GM15510 (cell line): Measurements from ENCODE around the gene RYR2.

Experiments used
- POLR2A ChIP-seq: IDR thresholded peaks from 3 replicates; pipeline ENCODE4 v1.6.1; 2011; ENCODE audit warnings: borderline replicate concordance; ENCODE audit not compliant: insufficient read length; ENCODE audit errors: extremely low read depth

RYR2 gene

GRCh38 chr1:237482777-237483176 lies 440.8 kb downstream of the RYR2 start:
- no peak for TF ChIP-seq POLR2A

DNA sequence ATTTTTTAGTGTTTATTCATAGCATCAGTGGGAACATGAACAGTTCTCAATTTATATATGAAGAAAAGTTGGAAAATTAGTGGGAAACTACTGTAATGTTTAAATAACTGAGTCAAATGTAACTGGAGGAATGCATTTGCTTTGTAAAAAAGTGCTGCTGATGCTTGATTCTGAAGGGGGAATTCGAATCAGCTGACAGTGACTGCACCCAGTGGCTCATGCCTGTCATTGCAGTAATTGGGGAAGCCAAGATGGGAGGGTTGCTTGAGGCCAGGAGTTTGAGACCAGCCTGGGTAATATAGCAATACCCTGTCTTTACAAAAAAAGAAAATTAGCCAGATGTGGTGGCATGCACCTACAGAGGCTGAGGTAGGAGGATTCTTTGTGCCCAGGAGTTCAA lies 450.4 kb downstream of the RYR2 start:
- TF ChIP-seq POLR2A, result no peak

GRCh38 chr1:237500566-237500965 lies 458.6 kb downstream of the RYR2 start:
- TF ChIP-seq POLR2A, result no peak

- TF ChIP-seq POLR2A, result no peak
Observed at GRCh38 chr1:237503292-237503691, 461.3 kb downstream of the RYR2 start.

GRCh38 chr1:237507005-237507404 lies 465.0 kb downstream of the RYR2 start:
- TF ChIP-seq POLR2A, result no peak

GRCh38 chr1:237509748-237510147 lies 467.8 kb downstream of the RYR2 start:
- no peak for TF ChIP-seq POLR2A

DNA sequence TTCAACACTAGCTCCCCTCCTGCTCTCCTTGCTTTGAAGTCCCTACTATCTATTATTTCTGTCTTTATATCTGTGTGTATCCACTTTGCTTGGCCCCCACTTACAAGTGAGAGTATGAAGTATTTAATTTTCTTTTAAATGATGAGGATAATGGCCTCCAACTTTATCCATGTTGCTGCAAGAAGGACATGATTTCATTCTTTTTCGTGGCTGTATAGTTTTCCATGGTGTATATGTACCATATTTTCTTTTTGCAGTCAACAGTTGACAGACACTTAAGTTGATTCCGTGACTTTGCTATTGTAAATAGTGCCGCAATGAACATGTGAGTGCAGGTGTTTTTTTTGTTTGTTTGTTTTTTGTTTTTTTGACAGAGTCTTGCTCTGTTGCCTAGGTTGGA lies 483.1 kb downstream of the RYR2 start:
- TF ChIP-seq POLR2A, result no peak

- TF ChIP-seq POLR2A, result no peak
Observed at GRCh38 chr1:237527761-237528160, 485.8 kb downstream of the RYR2 start.

DNA sequence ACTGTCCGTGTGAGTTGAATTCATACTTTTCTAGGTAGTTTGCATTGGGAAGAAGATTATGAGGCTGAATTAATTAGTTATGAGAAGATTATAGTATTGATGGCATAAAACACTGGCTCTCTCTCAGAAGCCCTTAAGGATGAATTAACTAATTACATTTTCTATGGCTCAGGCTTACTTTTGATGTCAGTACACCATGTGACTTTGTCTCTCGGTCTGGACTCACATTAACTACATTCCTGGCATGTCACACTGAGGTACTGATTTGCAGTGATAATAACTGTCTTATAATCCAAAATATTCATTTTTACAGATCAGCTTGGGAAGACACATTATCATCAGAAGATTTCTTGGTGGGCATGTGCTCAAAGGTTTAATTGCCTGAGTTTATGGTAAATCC lies 486.6 kb downstream of the RYR2 start:
- TF ChIP-seq POLR2A, result no peak

- TF ChIP-seq POLR2A, result no peak
Observed at GRCh38 chr1:237539055-237539454, 497.1 kb downstream of the RYR2 start.

DNA sequence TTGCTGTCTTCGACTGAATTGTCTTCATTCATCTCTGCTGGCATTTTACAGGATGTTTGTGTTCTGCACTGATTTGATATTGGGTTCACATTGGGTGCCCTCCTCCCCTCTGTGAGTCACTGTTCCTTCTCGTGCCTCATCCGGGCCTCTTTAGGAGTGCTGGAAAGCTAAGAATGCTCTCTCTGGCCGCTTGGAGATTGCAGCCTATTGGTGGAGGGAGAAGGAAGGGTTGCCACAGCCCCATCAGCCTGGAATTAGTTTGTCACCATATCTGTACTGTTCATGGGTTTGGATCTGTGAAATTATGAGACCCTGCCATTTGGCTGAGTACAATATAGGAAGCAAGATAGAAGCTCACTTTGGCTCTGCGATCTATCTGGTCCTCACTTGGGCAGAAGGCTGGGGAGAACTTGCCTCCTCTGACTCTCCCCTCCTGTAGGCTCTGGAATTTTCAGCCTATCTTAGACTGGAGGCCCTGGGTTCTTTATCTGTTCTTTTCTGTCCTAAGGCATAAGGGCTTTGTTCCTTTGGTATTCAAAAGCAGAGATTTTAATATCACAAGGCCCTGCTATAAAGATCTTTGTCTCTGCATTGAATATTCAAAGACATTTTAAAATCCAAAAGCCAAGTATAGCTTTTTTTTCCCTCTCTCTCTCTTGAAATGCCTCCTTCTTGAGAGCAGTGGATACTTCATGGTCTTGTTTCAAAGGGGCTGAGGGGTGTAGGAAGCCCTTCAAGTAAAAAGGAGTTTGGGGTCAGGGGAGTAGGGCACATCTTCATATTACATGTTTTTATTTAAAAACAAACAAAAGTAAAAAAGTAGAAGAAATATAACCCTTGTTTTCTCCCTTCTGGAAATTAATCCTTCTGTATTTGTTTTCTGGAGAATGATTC lies 500.8 kb downstream of the RYR2 start:
- TF ChIP-seq POLR2A, result no peak

- no peak for TF ChIP-seq POLR2A
Observed at GRCh38 chr1:237553078-237553477, 511.1 kb downstream of the RYR2 start.

- no peak for TF ChIP-seq POLR2A
Observed at GRCh38 chr1:237556911-237557310, 514.9 kb downstream of the RYR2 start.

DNA sequence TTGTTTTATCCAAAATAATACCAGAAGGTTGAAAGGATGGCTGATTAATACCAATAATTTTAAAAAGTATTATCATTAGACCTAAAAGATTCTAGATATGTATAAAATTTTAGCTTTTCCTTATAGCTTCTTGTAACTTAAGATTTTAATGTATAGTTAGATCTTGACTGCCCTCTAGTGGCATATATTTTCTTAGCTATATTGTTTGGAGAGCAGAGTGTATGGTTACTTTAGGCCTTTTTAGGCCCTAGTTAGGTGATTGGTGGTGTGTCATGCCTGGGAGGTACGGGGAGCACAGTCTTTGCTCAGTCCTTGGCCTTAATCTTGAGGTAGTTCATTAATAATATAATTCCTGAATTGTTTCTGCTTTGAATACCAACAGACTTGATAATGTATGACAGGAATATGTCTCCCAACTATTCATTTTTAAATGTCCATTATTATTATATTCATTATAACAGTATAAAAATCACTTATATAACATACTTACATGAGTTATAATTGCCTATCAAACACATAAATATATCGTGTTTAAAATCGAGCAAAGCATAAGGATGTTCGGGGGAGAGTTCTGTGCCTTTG lies 520.3 kb downstream of the RYR2 start:
- TF ChIP-seq POLR2A, result no peak

GRCh38 chr1:237565236-237565635 lies 523.3 kb downstream of the RYR2 start:
- no peak for TF ChIP-seq POLR2A

GRCh38 chr1:237566581-237566980 lies 524.6 kb downstream of the RYR2 start:
- TF ChIP-seq POLR2A, result no peak
